Sigmoid colon (tissue), 7 donors: ENCODE data around the gene PRKD2. TPM values are rescaled to one million over a fixed set of nuclear protein-coding genes. Genes with fewer than 3 reads are reported as not detected.
A peak's percentile ranks its signal among the peaks of the same experiment; 100 is the strongest.

Experiments
- DNase-seq: peaks from one replicate; pipeline ENCODE4 v3.0.0-alpha.2; 2019
- H3K27ac ChIP-seq, 4 donors: fragments of 200-600 bp; sonication (generic); one replicate each; pipeline ENCODE4 v1.5.1; 2016 to 2019; ENCODE audit warnings: mild to moderate bottlenecking in 1 of 4
- H3K27me3 ChIP-seq, 3 donors: fragments of 200-600 bp; sonication (generic); one replicate each; pipeline ENCODE4 v1.5.1; 2019; ENCODE audit warnings: mild to moderate bottlenecking in 1 of 3
- H3K36me3 ChIP-seq, 4 donors: fragments of 200-600 bp; sonication (generic); one replicate each; pipeline ENCODE4 v1.5.1; 2016 to 2019
- H3K4me1 ChIP-seq, 4 donors: fragments of 200-600 bp; sonication (generic); one replicate each; pipeline ENCODE4 v1.5.1; 2017 to 2019
- H3K4me3 ChIP-seq, 4 donors: fragments of 200-600 bp; sonication (generic); one replicate each; pipeline ENCODE4 v1.5.1; 2017 to 2019; ENCODE audit warnings: mild to moderate bottlenecking in 2 of 4, moderate library complexity in 1 of 4
- H3K9me3 ChIP-seq, 4 donors: fragments of 200-600 bp in 3 of 4; sonication (generic) in 3 of 4; one replicate each; pipeline versions ENCODE4 v1.5.1 to v1.6.1; 2013 to 2019
- CTCF ChIP-seq, 4 experiments: fragments of 450-650 bp in 3 of 4; fragments of 200-600 bp in 1 of 4; IDR thresholded peaks; one replicate each; pipeline ENCODE4 v1.5.1; 2016 to 2019; ENCODE audit warnings: antibody characterized with exemption in 4 of 4, mild to moderate bottlenecking in 3 of 4, moderate library complexity in 2 of 4
- EP300 ChIP-seq, 4 donors: sonication (generic); formaldehyde crosslinking; IDR thresholded peaks; one replicate each; pipeline ENCODE4 v1.6.1; 2017; ENCODE audit warnings: antibody characterized with exemption in 4 of 4
- POLR2A ChIP-seq, 2 donors: fragments of 450-650 bp; IDR thresholded peaks; one replicate each; pipeline ENCODE4 v1.6.1; 2016; ENCODE audit warnings: antibody characterized with exemption in 2 of 2, mild to moderate bottlenecking in 2 of 2, moderate library complexity in 2 of 2
- POLR2AphosphoS5 ChIP-seq, 4 donors: sonication (generic); formaldehyde crosslinking; IDR thresholded peaks; one replicate each; pipeline ENCODE4 v1.6.1; 2017; ENCODE audit warnings: antibody characterized with exemption in 4 of 4
- WGBS, 2 donors: extraction: QIAGEN DNeasy Blood & Tissue Kit; methylation state at CpG; one replicate each; pipeline ENCODE4 v1.1.7; 2013; 5-methylcytosine and 5-hydroxymethylcytosine counted together
- intact Hi-C: fragments of 100-400 bp; cut with DNase I; formaldehyde crosslinking; loops from one replicate; pipeline ENCODE4 v1.15.1; 2023
- polyA plus RNA-seq, 3 donors: library from polyadenylated mRNA; stranded (reverse); fragments of 200-250 nt; gene quantifications; one replicate each; pipeline ENCODE4 v1.2.3, GENCODE V29; 2013
- total RNA-seq, 4 donors: library from RNA; depleted of rRNA; stranded (reverse); fragments of >200 nt; gene quantifications; one replicate each; pipeline ENCODE4 v1.1.0, GENCODE V29; 2016
- donor health status: healthy with polysubstance abuse.
- donor health status: Bipolar disorder and iron deficiency.
- donor health status: healthy.

PRKD2 gene
- total and polyA plus RNA-seq, 7 donors: 14.7 to 51.7 (median 18.6) TPM

DNA sequence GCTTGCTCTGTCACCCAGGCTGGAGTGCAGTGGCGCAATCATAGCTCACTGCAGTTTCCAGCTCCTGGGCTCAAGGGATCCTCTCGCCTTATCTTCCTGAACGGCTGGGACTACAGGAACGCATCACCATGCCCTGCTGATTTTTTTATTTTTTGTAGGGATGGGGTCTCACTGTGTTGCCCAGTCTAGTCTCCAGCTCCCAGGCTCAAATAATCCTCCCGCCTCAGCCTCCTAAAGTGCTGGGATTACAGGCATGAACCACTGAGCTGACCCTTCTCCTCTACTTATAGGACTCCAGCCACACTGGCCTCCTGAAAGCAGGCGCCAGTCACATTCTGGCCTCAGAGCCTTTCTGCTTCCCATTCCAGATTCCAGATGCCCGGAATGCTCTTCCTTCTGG, 66.5 kb downstream of the PRKD2 start:
- Histone ChIP-seq H3K36me3 (peaks cover 0 to 24% (median 9%) of the 10 kb centered on the region in 4 donors), H3K27me3 (peaks cover 0 to 3% (median 0%) of the 10 kb centered on the region in 3 donors), H3K4me3 (no peak overlapping the region), H3K9me3 (no peaks in the 10 kb centered on the region), H3K27ac (peak overlapping the region in 2 of 4 donors; percentile 30 to 37), H3K4me1 (peaks cover 0 to 34% (median 30%) of the 10 kb centered on the region in 4 donors)
- intact Hi-C loops: no loop called here
- no peak for DNase-seq
- 78 to 86% methylated on average over 7 of the region's 7 CpGs for WGBS, 2 donors
- no peak for TF ChIP-seq POLR2AphosphoS5 (IDR thresholded peaks at IDR 0.05)
- TF ChIP-seq POLR2A (IDR thresholded peaks at IDR 0.05): no peak
- TF ChIP-seq EP300 (IDR thresholded peaks at IDR 0.05): no peak
- no peak for TF ChIP-seq CTCF (IDR thresholded peaks at IDR 0.05)

- intact Hi-C loops: no loop called here
- Histone ChIP-seq H3K36me3 (peaks cover 0 to 24% (median 9%) of the 10 kb centered on the region in 4 donors), H3K4me1 (peaks cover 0 to 33% (median 31%) of the 10 kb centered on the region in 4 donors), H3K27me3 (peaks cover 0 to 3% (median 0%) of the 10 kb centered on the region in 3 donors), H3K9me3 (no peaks in the 10 kb centered on the region), H3K4me3 (no peak overlapping the region), H3K27ac (peak overlapping the region in 2 of 4 donors; percentile 37 to 39)
- no peak for TF ChIP-seq EP300 (IDR thresholded peaks at IDR 0.05)
- no peak for TF ChIP-seq POLR2A (IDR thresholded peaks at IDR 0.05)
- no peak for TF ChIP-seq POLR2AphosphoS5 (IDR thresholded peaks at IDR 0.05)
- no peak for TF ChIP-seq CTCF (IDR thresholded peaks at IDR 0.05)
- WGBS, 2 donors: 32 to 50% methylated on average over 144 of the region's 144 CpGs
- no peak for DNase-seq
Measured at GRCh38 chr19:46648961-46649960, 67.7 kb downstream of the PRKD2 start.

DNA sequence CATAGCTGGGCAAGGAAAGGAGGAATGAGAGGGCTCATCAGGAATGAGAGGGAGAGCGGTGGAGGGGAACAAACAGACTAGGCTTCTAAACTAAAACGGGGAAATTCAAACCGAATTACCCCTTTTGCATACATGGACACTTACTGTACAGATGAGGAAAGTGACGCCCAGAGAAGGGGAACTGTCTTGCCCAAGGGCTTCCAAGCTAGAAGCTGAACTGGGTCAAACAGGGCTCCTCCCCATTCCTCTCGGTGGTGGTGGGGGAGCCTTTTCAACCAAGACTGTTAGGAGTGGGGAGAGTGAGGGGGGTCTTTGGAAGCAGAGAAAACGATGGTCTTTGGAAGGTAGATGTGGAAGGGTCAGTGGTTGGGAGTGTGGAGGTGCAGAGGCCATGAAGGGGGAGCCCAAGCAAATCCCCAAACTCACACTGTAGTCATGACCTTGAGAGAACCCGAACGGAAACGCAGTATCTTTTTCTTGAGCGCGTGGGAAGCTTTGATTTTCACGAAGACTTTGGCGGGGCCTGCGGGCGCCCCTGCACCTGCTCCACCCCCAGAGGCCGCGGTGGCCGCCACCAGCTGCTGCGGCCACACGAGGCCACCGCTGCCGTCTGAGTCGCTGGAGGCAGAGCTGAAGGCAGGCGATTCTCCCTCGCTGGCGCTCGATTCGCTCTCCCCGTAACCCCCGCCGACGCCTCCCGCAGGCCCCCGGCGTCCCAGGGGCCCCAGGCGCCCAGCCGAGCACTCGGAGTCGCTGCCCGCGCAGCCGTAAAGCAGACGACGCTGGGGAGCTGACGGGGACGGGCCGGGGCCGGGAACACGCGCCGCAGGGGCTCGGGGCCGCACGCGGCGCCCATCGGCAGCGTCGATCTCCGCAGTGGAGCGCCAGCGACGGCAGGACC, 68.6 kb downstream of the PRKD2 start:
- H3K9me3 ChIP-seq: no peaks in the 10 kb centered on the region
- 33 to 46% methylated on average over 63 of the region's 63 CpGs for WGBS, 2 donors
- intact Hi-C loops: no loop called here
- H3K27me3 ChIP-seq: peaks cover 0 to 3% (median 0%) of the 10 kb centered on the region in 3 donors
- peak in 1 of 4 donors; percentile 6 for TF ChIP-seq POLR2AphosphoS5 (IDR thresholded peaks at IDR 0.05)
- no peak for TF ChIP-seq CTCF (IDR thresholded peaks at IDR 0.05)
- no peak for TF ChIP-seq POLR2A (IDR thresholded peaks at IDR 0.05)
- TF ChIP-seq EP300 (IDR thresholded peaks at IDR 0.05): no peak
- H3K4me3 ChIP-seq: no peak overlapping the region
- no peak for DNase-seq
- H3K27ac ChIP-seq: peak overlapping the region in 3 of 4 donors; percentile 27 to 39 (median 27)
- H3K4me1 ChIP-seq: peaks cover 0 to 25% (median 22%) of the 10 kb centered on the region in 4 donors
- H3K36me3 ChIP-seq: peaks cover 0 to 24% (median 9%) of the 10 kb centered on the region in 4 donors

DNA sequence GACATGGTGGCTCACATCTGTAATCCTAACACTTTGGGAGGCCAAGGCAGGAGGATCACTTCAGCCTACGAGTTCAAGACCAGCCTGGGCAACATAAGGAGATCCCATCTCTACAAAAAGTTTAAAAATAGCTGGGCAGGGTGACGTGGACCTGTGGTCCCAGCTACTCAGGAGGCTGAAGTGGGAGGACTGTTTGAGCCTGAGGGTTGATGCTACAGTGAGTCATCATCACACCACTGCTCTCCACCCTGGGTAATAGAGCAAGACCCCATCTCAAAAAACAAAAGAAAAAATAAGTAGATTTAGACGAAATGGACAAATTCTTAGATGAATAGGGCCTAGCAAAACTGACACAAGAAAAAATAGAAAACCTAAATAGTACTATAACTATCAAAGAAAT, 70.5 kb downstream of the PRKD2 start:
- peaks cover 0 to 11% (median 3%) of the 10 kb centered on the region in 4 donors for H3K36me3 ChIP-seq
- peak overlapping the region in 2 of 4 donors; percentile 62 to 68 for H3K27ac ChIP-seq
- H3K4me3 ChIP-seq: no peak overlapping the region
- intact Hi-C loops: no loop called here
- no peaks in the 10 kb centered on the region for H3K9me3 ChIP-seq
- TF ChIP-seq POLR2A (IDR thresholded peaks at IDR 0.05) (no peak), POLR2AphosphoS5 (IDR thresholded peaks at IDR 0.05) (no peak), CTCF (IDR thresholded peaks at IDR 0.05) (no peak), EP300 (IDR thresholded peaks at IDR 0.05) (no peak)
- peaks cover 0 to 17% (median 14%) of the 10 kb centered on the region in 4 donors for H3K4me1 ChIP-seq
- 80 to 85% methylated on average over 3 of the region's 3 CpGs for WGBS, 2 donors
- peaks cover 0 to 3% (median 0%) of the 10 kb centered on the region in 3 donors for H3K27me3 ChIP-seq
- no peak for DNase-seq
